Spleen (tissue), 11 donors: Measurements from ENCODE around the gene C10orf53. TPM values are rescaled to one million over a fixed set of nuclear protein-coding genes. Genes with fewer than 3 reads are reported as not detected.

ENCODE experiments used
- DNase-seq: peaks from one replicate; pipeline ENCODE4 v3.0.0-alpha.2; 2020
- H3K27ac ChIP-seq, 8 donors: fragments of 200-600 bp; sonication (generic) in 7 of 8; 1 replicate in 4 of 8; 2 replicates in 4 of 8; pipeline versions ENCODE4 v1.5.0 to v1.8.0; 2016 to 2021; ENCODE audit warnings: inconsistent platforms in 4 of 8, mild to moderate bottlenecking in 4 of 8, moderate library complexity in 1 of 8
- H3K27me3 ChIP-seq, 7 donors: fragments of 200-600 bp; sonication (generic) in 6 of 7; replicated peaks in 1 of 7; 1 replicate in 4 of 7; 2 replicates in 3 of 7; pipeline versions ENCODE4 v1.5.0 to v1.8.0; 2016 to 2021; ENCODE audit warnings: inconsistent platforms in 3 of 7, mild to moderate bottlenecking in 1 of 7
- H3K36me3 ChIP-seq, 6 donors: fragments of 200-600 bp; sonication (generic) in 5 of 6; 1 replicate in 4 of 6; 2 replicates in 2 of 6; pipeline versions ENCODE4 v1.5.0 to v1.8.0; 2016 to 2021; ENCODE audit warnings: inconsistent platforms in 2 of 6
- H3K4me1 ChIP-seq, 6 donors: fragments of 200-600 bp; sonication (generic) in 5 of 6; 1 replicate in 3 of 6; 2 replicates in 3 of 6; pipeline versions ENCODE4 v1.5.0 to v1.8.0; 2016 to 2021; ENCODE audit warnings: inconsistent platforms in 3 of 6
- H3K4me3 ChIP-seq, 8 donors: fragments of 200-600 bp; sonication (generic) in 7 of 8; 1 replicate in 4 of 8; 2 replicates in 4 of 8; pipeline versions ENCODE4 v1.5.0 to v1.8.0; 2016 to 2021; ENCODE audit warnings: inconsistent platforms in 4 of 8, mild to moderate bottlenecking in 4 of 8, moderate library complexity in 2 of 8
- H3K9me3 ChIP-seq, 8 donors: fragments of 200-600 bp; sonication (generic) in 7 of 8; 1 replicate in 4 of 8; 2 replicates in 4 of 8; pipeline versions ENCODE4 v1.5.0 to v1.8.0; 2016 to 2021; ENCODE audit warnings: inconsistent platforms in 4 of 8
- POLR2A ChIP-seq, 3 donors: fragments of 450-650 bp; IDR thresholded peaks; one replicate each; pipeline ENCODE4 v1.5.1; 2017; ENCODE audit warnings: antibody characterized with exemption in 3 of 3, mild to moderate bottlenecking in 1 of 3
- POLR2AphosphoS5 ChIP-seq, 3 donors: sonication (generic); formaldehyde crosslinking; IDR thresholded peaks; one replicate each; pipeline ENCODE4 v1.5.1; 2017; ENCODE audit warnings: antibody characterized with exemption in 3 of 3
- WGBS, 5 donors: extraction: QIAGEN DNeasy Blood & Tissue Kit in 3 of 5; methylation state at CpG; one replicate each; pipeline versions ENCODE4 v1.1.5 to v1.1.7; 2013 to 2018; 5-methylcytosine and 5-hydroxymethylcytosine counted together
- intact Hi-C: fragments of 100-400 bp; cut with DNase I; formaldehyde crosslinking; loops from one replicate; pipeline ENCODE4 v1.15.0; 2023; ENCODE audit warnings: low total_unique reads
- polyA plus RNA-seq, 3 donors: library from polyadenylated mRNA; stranded (reverse); fragments of 200-250 nt; gene quantifications; one replicate each; pipeline ENCODE4 v1.2.1, GENCODE V29; 2013
- total RNA-seq, 7 donors: library from RNA; depleted of rRNA in 3 of 7; stranded (reverse); fragments of >200 nt in 3 of 7; fragmentation: NEBNext Ultra II Directional in 4 of 7; extraction: Animal tissue kit (Norgen Biotek cat#: 25700) in 4 of 7; gene quantifications; one replicate each; pipeline versions ENCODE4 v1.1.0 to v1.2.1, GENCODE V29; 2016 to 2021
- TF ChIP-seq, protein P1 (sequence below), 11 experiments: fragments of 200-600 bp in 7 of 11; fragments of 450-650 bp in 4 of 11; sonication (generic) in 4 of 11; IDR thresholded peaks in 8 of 11; conservative IDR thresholded peaks in 3 of 11; 1 replicate in 7 of 11; 2 replicates in 4 of 11; pipeline versions ENCODE4 v1.4.0 to v1.8.0; 2016 to 2021; ENCODE audit warnings: antibody characterized with exemption in 11 of 11, inconsistent platforms in 4 of 11, mild to moderate bottlenecking in 1 of 11
- donor health status: healthy with polysubstance abuse.
- donor health status: DM: no; HTN: no; CAD: no; lungs with moderate emphysema.
- donor health status: DM: no; HTN: no; CAD: no.
- donor health status: Bipolar disorder and iron deficiency.
- donor health status: healthy.
- donor health status: DM: no; HTN: no; CAD: no.
- donor health status: DM: yes; HTN: yes; CAD: no.

C10orf53 gene
- total and polyA plus RNA-seq, 10 donors = not detected

- Histone ChIP-seq H3K27me3 (peaks cover 0 to 31% (median 0%) of the 10 kb centered on the region in 7 donors), H3K36me3 (no peaks in the 10 kb centered on the region), H3K27ac (no peak overlapping the region), H3K9me3 (peaks cover 0 to 15% (median 2%) of the 10 kb centered on the region in 8 donors), H3K4me1 (no peaks in the 10 kb centered on the region), H3K4me3 (no peak overlapping the region)
- intact Hi-C loops = no loop called here
- no peak for TF ChIP-seq POLR2A (IDR thresholded peaks at IDR 0.05)
- no peak for TF ChIP-seq POLR2AphosphoS5 (IDR thresholded peaks at IDR 0.05)
- TF ChIP-seq, protein P1, sequence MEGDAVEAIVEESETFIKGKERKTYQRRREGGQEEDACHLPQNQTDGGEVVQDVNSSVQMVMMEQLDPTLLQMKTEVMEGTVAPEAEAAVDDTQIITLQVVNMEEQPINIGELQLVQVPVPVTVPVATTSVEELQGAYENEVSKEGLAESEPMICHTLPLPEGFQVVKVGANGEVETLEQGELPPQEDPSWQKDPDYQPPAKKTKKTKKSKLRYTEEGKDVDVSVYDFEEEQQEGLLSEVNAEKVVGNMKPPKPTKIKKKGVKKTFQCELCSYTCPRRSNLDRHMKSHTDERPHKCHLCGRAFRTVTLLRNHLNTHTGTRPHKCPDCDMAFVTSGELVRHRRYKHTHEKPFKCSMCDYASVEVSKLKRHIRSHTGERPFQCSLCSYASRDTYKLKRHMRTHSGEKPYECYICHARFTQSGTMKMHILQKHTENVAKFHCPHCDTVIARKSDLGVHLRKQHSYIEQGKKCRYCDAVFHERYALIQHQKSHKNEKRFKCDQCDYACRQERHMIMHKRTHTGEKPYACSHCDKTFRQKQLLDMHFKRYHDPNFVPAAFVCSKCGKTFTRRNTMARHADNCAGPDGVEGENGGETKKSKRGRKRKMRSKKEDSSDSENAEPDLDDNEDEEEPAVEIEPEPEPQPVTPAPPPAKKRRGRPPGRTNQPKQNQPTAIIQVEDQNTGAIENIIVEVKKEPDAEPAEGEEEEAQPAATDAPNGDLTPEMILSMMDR (IDR thresholded peaks at IDR 0.05 in 8 of 11, conservative IDR thresholded peaks at IDR 0.05 in 3 of 11) = no peak
- WGBS, 5 donors = 67 to 80% (median 77%) methylated on average over 3 of the region's 3 CpGs
- no peak for DNase-seq
Observed at GRCh38 chr10:49707585-49707984, 28.1 kb downstream of the C10orf53 start.

DNA sequence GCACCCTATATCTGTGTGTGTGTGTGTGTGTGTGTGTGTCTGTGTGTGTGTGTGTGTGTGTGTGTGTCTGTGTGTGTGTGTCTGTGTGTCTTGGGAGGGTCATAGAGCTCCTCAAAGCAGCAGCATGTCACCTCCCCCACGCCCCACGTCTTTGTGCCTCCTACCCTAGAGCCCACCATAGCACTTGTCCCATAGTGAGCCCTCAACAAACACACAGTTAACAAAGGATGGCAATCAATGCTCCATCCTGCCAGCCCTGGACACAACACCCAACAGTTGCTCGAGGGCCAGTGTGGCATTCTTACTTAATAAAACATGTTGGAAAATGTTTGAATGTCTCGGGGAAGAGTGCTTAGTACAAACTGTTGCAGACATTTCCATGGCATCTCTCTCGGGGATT lies 30.5 kb downstream of the C10orf53 start:
- 59 to 79% (median 62%) methylated on average over 5 of the region's 5 CpGs for WGBS, 5 donors
- DNase-seq = no peak
- H3K9me3 ChIP-seq = peaks cover 0 to 19% (median 2%) of the 10 kb centered on the region in 8 donors
- TF ChIP-seq POLR2AphosphoS5 (IDR thresholded peaks at IDR 0.05) = no peak
- TF ChIP-seq, protein P1 (IDR thresholded peaks at IDR 0.05 in 8 of 11, conservative IDR thresholded peaks at IDR 0.05 in 3 of 11) = no peak
- TF ChIP-seq POLR2A (IDR thresholded peaks at IDR 0.05) = no peak
- peaks cover 0 to 33% (median 0%) of the 10 kb centered on the region in 7 donors for H3K27me3 ChIP-seq
- intact Hi-C loops = no loop called here
- no peak overlapping the region for H3K27ac ChIP-seq
- no peak overlapping the region for H3K4me3 ChIP-seq
- H3K36me3 ChIP-seq = no peaks in the 10 kb centered on the region
- no peaks in the 10 kb centered on the region for H3K4me1 ChIP-seq

- Histone ChIP-seq H3K4me3 (no peak overlapping the region), H3K27me3 (peaks cover 0 to 33% (median 0%) of the 10 kb centered on the region in 7 donors), H3K4me1 (no peaks in the 10 kb centered on the region), H3K27ac (no peak overlapping the region), H3K9me3 (peaks cover 0 to 13% (median 0%) of the 10 kb centered on the region in 8 donors), H3K36me3 (no peaks in the 10 kb centered on the region)
- intact Hi-C loops = no loop called here
- DNase-seq = no peak
- 78 to 86% (median 80%) methylated on average over 6 of the region's 6 CpGs for WGBS, 5 donors
- TF ChIP-seq, protein P1 (IDR thresholded peaks at IDR 0.05 in 8 of 11, conservative IDR thresholded peaks at IDR 0.05 in 3 of 11) = no peak
- TF ChIP-seq POLR2A (IDR thresholded peaks at IDR 0.05) (no peak), POLR2AphosphoS5 (IDR thresholded peaks at IDR 0.05) (no peak)
Observed at GRCh38 chr10:49710966-49711365, 31.5 kb downstream of the C10orf53 start.

DNA sequence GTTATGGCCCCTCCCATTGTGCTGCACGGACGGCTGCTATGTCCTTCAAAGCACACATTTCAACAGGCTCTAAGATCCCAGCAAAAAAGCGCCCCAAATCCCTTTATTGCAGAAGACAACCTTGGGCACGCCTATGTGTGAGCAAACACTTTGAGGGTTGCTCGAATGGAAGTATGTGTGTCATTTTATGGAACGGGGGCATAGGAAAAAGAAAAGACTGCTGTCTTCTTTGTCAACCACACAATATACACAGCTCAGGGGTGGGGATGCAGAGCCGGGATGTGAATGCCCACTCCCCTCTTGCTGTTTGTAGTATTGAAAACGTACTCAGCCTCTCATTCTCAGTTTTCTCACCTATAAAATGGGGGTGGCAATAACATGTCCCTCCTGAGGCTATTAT lies 32.0 kb downstream of the C10orf53 start:
- peaks cover 0 to 33% (median 0%) of the 10 kb centered on the region in 7 donors for H3K27me3 ChIP-seq
- H3K27ac ChIP-seq = no peak overlapping the region
- 59 to 77% (median 62%) methylated on average over 8 of the region's 8 CpGs for WGBS, 5 donors
- H3K4me1 ChIP-seq = no peaks in the 10 kb centered on the region
- intact Hi-C loops = no loop called here
- peaks cover 0 to 10% (median 0%) of the 10 kb centered on the region in 8 donors for H3K9me3 ChIP-seq
- no peaks in the 10 kb centered on the region for H3K36me3 ChIP-seq
- TF ChIP-seq, protein P1 (IDR thresholded peaks at IDR 0.05 in 8 of 11, conservative IDR thresholded peaks at IDR 0.05 in 3 of 11) = no peak
- TF ChIP-seq POLR2AphosphoS5 (IDR thresholded peaks at IDR 0.05) (no peak), POLR2A (IDR thresholded peaks at IDR 0.05) (no peak)
- no peak overlapping the region for H3K4me3 ChIP-seq
- DNase-seq = no peak
